ENCODE results near the gene RIN2. TPM values are rescaled to one million over a fixed set of nuclear protein-coding genes. Genes with fewer than 3 reads are reported as not detected.

The RIN2 gene
- total RNA-seq, 1 donor from 2014 or later: 0.75 TPM

- POLR2A ChIA-PET: no interaction called here
- ATAC-seq (ENCODE audit: low read depth): no peak
Observed at GRCh38 chr20:19747903-19748302, 10.2 kb upstream of the RIN2 start.

GRCh38 chr20:19748681-19749080 is 9.4 kb upstream of the RIN2 start:
- Mint-ChIP-seq H3K27ac (no peak overlapping the region), H3K36me3 (ENCODE audit: low read depth) (no peaks in the 10 kb centered on the region), H3K4me3 (no peak overlapping the region), H3K4me1 (peaks cover 10% of the 10 kb centered on the region), H3K27me3 (peaks cover 9% of the 10 kb centered on the region), H3K9me3 (peaks cover 3% of the 10 kb centered on the region)
- DNase-seq: no peak
- no peak for TF ChIP-seq CTCF (IDR thresholded peaks at IDR 0.05)
- intact Hi-C loops (cut with micrococcal nuclease): no loop called here
- POLR2A ChIA-PET: no interaction called here
- CTCF ChIA-PET: no interaction called here
- no peak for ATAC-seq (ENCODE audit: low read depth)

More at GRCh38 chr20:19747903-19748302, 10.2 kb upstream of the RIN2 start:
- peaks cover 10% of the 10 kb centered on the region for H3K4me1 Mint-ChIP-seq
- CTCF ChIA-PET: no interaction called here
- H3K27ac Mint-ChIP-seq: no peak overlapping the region
- H3K4me3 Mint-ChIP-seq: no peak overlapping the region
- H3K27me3 Mint-ChIP-seq: peaks cover 13% of the 10 kb centered on the region
- peaks cover 3% of the 10 kb centered on the region for H3K9me3 Mint-ChIP-seq
- no peaks in the 10 kb centered on the region for H3K36me3 Mint-ChIP-seq (ENCODE audit: low read depth)
- no peak for TF ChIP-seq CTCF (IDR thresholded peaks at IDR 0.05)
- DNase-seq: no peak
- intact Hi-C loops (cut with micrococcal nuclease): no loop called here

- DNase-seq: no peak
- Mint-ChIP-seq H3K27me3 (peaks cover 12% of the 10 kb centered on the region), H3K27ac (no peak overlapping the region), H3K4me1 (peaks cover 10% of the 10 kb centered on the region), H3K4me3 (no peak overlapping the region), H3K36me3 (ENCODE audit: low read depth) (no peaks in the 10 kb centered on the region), H3K9me3 (peaks cover 3% of the 10 kb centered on the region)
- intact Hi-C loops (cut with micrococcal nuclease): no loop called here
- ChIA-PET CTCF (no interaction called here), POLR2A (no interaction called here)
- ATAC-seq (ENCODE audit: low read depth): no peak
- TF ChIP-seq CTCF (IDR thresholded peaks at IDR 0.05): no peak
Observed at GRCh38 chr20:19749618-19750071, 8.4 kb upstream of the RIN2 start.

GRCh38 chr20:19750101-19750606 is 7.9 kb upstream of the RIN2 start:
- CTCF ChIA-PET: no interaction called here

More at GRCh38 chr20:19750101-19750606, 7.9 kb upstream of the RIN2 start:
- H3K4me3 Mint-ChIP-seq: no peak overlapping the region
- ATAC-seq (ENCODE audit: low read depth): no peak
- TF ChIP-seq CTCF (IDR thresholded peaks at IDR 0.05): no peak
- intact Hi-C loops (cut with micrococcal nuclease): no loop called here
- peaks cover 3% of the 10 kb centered on the region for H3K9me3 Mint-ChIP-seq
- H3K27me3 Mint-ChIP-seq: peaks cover 12% of the 10 kb centered on the region
- peaks cover 10% of the 10 kb centered on the region for H3K4me1 Mint-ChIP-seq
- POLR2A ChIA-PET: interaction anchor here (0.7 kb wide), 1 partner anchor 9 kb away, joined by 3 read pairs; no protein-coding TSS in a partner anchor
- no peak for DNase-seq
- H3K36me3 Mint-ChIP-seq (ENCODE audit: low read depth): no peaks in the 10 kb centered on the region
- H3K27ac Mint-ChIP-seq: no peak overlapping the region

Measured in activated B cell treated with CpG ODN at 0.5 μM for 24 hours (primary cell).